Progenitor cell of endocrine pancreas (in vitro differentiated cells): Measurements from ENCODE around the gene REG1A. TPM values are rescaled to one million over a fixed set of nuclear protein-coding genes. Genes with fewer than 3 reads are reported as not detected.

Experiments
- DNase-seq: peaks from one replicate; pipeline ENCODE4 v3.0.0; 2021; ENCODE audit warnings: low spot score; ENCODE audit not compliant: unreplicated experiment
- H3K27ac Mint-ChIP-seq: 2 replicates; pipeline ENCODE4 v1.8.0; 2021; ENCODE audit warnings: mild to moderate bottlenecking, moderate library complexity, mixed read lengths
- H3K27me3 Mint-ChIP-seq: 2 replicates; pipeline ENCODE4 v1.8.0; 2021; ENCODE audit warnings: mixed read lengths
- H3K36me3 Mint-ChIP-seq: 2 replicates; pipeline ENCODE4 v1.8.0; 2022; ENCODE audit warnings: mixed read lengths; ENCODE audit not compliant: insufficient read depth
- H3K4me1 Mint-ChIP-seq: 2 replicates; pipeline ENCODE4 v1.8.0; 2021; ENCODE audit warnings: low read depth, mixed read lengths
- H3K4me3 Mint-ChIP-seq: 2 replicates; pipeline ENCODE4 v1.8.0; 2021; ENCODE audit warnings: low read depth, mild to moderate bottlenecking, moderate library complexity, mixed read lengths
- H3K9me3 Mint-ChIP-seq: 2 replicates; pipeline ENCODE4 v1.8.0; 2021; ENCODE audit warnings: low read depth, mixed read lengths
- CTCF ChIP-seq: fragments of 200-600 bp; sonication (generic); IDR thresholded peaks from one replicate; pipeline ENCODE4 v1.5.0; 2021; ENCODE audit warnings: antibody characterized with exemption, mild to moderate bottlenecking; ENCODE audit not compliant: unreplicated experiment
- total RNA-seq: library from RNA; stranded (reverse); gene quantifications from 2 replicates; pipeline ENCODE4 v1.2.1, GENCODE V29; 2021

REG1A gene
- total RNA-seq, 1 donor from 2014 or later, result not detected

GRCh38 chr2:79112269-79112668 is 8.0 kb upstream of the REG1A start:
- H3K4me3 Mint-ChIP-seq, result no peak overlapping the region
- H3K4me1 Mint-ChIP-seq, result peaks cover 3% of the 10 kb centered on the region
- no peak for TF ChIP-seq CTCF
- DNase-seq, result no peak
- H3K27me3 Mint-ChIP-seq, result no peaks in the 10 kb centered on the region
- H3K9me3 Mint-ChIP-seq, result no peaks in the 10 kb centered on the region
- H3K36me3 Mint-ChIP-seq, result no peaks in the 10 kb centered on the region
- H3K27ac Mint-ChIP-seq, result no peak overlapping the region

- no peaks in the 10 kb centered on the region for H3K27me3 Mint-ChIP-seq
- H3K9me3 Mint-ChIP-seq, result no peaks in the 10 kb centered on the region
- peaks cover 3% of the 10 kb centered on the region for H3K4me1 Mint-ChIP-seq
- no peaks in the 10 kb centered on the region for H3K36me3 Mint-ChIP-seq
- no peak for DNase-seq
- no peak overlapping the region for H3K4me3 Mint-ChIP-seq
- TF ChIP-seq CTCF, result no peak
- no peak overlapping the region for H3K27ac Mint-ChIP-seq
Measured at GRCh38 chr2:79114797-79115494, 5.3 kb upstream of the REG1A start.

- DNase-seq, result no peak
- Mint-ChIP-seq H3K36me3 (no peaks in the 10 kb centered on the region), H3K9me3 (no peaks in the 10 kb centered on the region), H3K27ac (no peak overlapping the region), H3K4me3 (no peak overlapping the region), H3K4me1 (peaks cover 3% of the 10 kb centered on the region), H3K27me3 (no peaks in the 10 kb centered on the region)
- TF ChIP-seq CTCF, result no peak
Measured at GRCh38 chr2:79116997-79117928, 3.0 kb upstream of the REG1A start.

- no peak for TF ChIP-seq CTCF
- no peaks in the 10 kb centered on the region for H3K9me3 Mint-ChIP-seq
- no peaks in the 10 kb centered on the region for H3K27me3 Mint-ChIP-seq
- H3K4me1 Mint-ChIP-seq, result no peaks in the 10 kb centered on the region
- no peaks in the 10 kb centered on the region for H3K36me3 Mint-ChIP-seq
- no peak overlapping the region for H3K4me3 Mint-ChIP-seq
- no peak overlapping the region for H3K27ac Mint-ChIP-seq
- no peak for DNase-seq
Measured at GRCh38 chr2:79122676-79123075, 2.4 kb downstream of the REG1A start.

- H3K4me3 Mint-ChIP-seq, result no peak overlapping the region
- no peak for TF ChIP-seq CTCF
- no peaks in the 10 kb centered on the region for H3K27me3 Mint-ChIP-seq
- no peaks in the 10 kb centered on the region for H3K36me3 Mint-ChIP-seq
- no peak for DNase-seq
- no peaks in the 10 kb centered on the region for H3K4me1 Mint-ChIP-seq
- no peaks in the 10 kb centered on the region for H3K9me3 Mint-ChIP-seq
- no peak overlapping the region for H3K27ac Mint-ChIP-seq
Measured at GRCh38 chr2:79124907-79125720, 4.8 kb downstream of the REG1A start.
